Peyer's patch (tissue), 4 donors: ENCODE results near the gene NR0B2. TPM values are rescaled to one million over a fixed set of nuclear protein-coding genes. Genes with fewer than 3 reads are reported as not detected.
A peak's percentile ranks its signal among the peaks of the same experiment; 100 is the strongest.

Experiments
- DNase-seq, 3 donors: peaks; one replicate each; pipeline ENCODE4 v3.0.0-alpha.2; 2017 to 2019
- H3K27ac ChIP-seq, 4 donors: fragments of 200-600 bp; sonication (generic); one replicate each; pipeline ENCODE4 v1.5.1; 2016 to 2019
- H3K27me3 ChIP-seq, 2 donors: fragments of 200-600 bp; sonication (generic); one replicate each; pipeline ENCODE4 v1.5.1; 2019
- H3K36me3 ChIP-seq, 3 donors: fragments of 200-600 bp; sonication (generic); one replicate each; pipeline ENCODE4 v1.5.1; 2016 to 2019
- H3K4me1 ChIP-seq, 4 donors: fragments of 200-600 bp; sonication (generic); one replicate each; pipeline ENCODE4 v1.5.1; 2016 to 2019
- H3K4me3 ChIP-seq, 4 donors: fragments of 200-600 bp; sonication (generic); 1 replicate in 3 of 4; 2 replicates in 1 of 4; pipeline ENCODE4 v1.5.1; 2016 to 2019; ENCODE audit warnings: mild to moderate bottlenecking in 1 of 4
- H3K9me3 ChIP-seq, 4 donors: fragments of 200-600 bp; sonication (generic); one replicate each; pipeline ENCODE4 v1.5.1; 2016 to 2019; ENCODE audit warnings: mild to moderate bottlenecking in 1 of 4
- CTCF ChIP-seq, 6 experiments: fragments of 450-650 bp in 4 of 6; fragments of 200-600 bp in 2 of 6; sonication (generic) in 1 of 6; IDR thresholded peaks; one replicate each; pipeline ENCODE4 v1.5.1; 2017 to 2019; ENCODE audit warnings: antibody characterized with exemption in 6 of 6, mild to moderate bottlenecking in 3 of 6, moderate library complexity in 1 of 6
- POLR2A ChIP-seq, 2 donors: fragments of 450-650 bp; IDR thresholded peaks; one replicate each; pipeline ENCODE4 v1.5.1; 2017; ENCODE audit warnings: antibody characterized with exemption in 2 of 2, mild to moderate bottlenecking in 2 of 2, moderate library complexity in 2 of 2
- total RNA-seq, 4 donors: library from RNA; depleted of rRNA; stranded (reverse); fragments of >200 nt; gene quantifications; one replicate each; pipeline ENCODE4 v1.1.0, GENCODE V29; 2016

NR0B2 gene
- total RNA-seq, 4 donors from 2014 or later, result 16.2 to 46.4 (median 30.7) TPM; not detected in 1

DNA sequence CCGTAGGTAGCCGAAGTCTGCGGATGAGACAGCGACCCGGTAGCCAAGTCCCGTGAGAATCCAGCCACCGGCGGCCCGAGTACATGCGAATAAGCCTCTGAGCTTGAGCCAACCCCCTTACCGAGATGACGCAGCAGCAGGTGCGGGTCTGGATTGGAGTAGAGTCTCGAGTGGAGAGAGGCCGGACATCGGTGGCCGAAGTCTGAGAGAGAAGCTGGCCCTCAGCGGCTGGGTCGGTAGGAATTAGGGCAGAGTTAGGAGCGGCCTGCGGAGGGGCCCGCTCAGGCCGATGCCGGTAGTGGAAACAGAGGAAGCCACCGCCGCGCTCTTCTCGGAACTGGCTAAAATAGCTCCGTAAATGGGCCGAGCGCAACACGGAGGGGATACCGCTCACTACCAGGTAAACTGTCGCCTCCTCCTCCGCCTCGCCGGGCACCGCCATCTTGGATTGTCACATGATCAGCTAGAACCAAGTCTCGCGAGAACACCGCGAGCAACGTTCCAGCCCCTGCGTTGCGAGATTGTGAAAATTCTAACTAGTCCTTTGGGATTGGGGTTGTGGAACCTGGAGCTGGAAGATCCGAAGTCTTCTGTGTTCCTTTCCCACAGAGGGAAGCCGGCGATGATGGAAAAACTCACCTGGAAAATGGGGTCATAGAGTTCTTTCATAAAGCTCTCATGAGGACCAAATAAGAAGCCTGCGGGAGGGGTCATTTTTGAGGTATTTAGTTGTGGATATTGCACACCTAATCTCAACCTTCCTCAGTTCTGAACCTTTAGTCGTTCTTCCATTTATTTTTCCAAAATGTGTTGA lies 13.6 kb downstream of the NR0B2 start, which contains the start of gene GPATCH3:
Gene GPATCH3, minus strand, starts transcription at position 467 of the 814 bp plus-strand sequence. Its CDS starts 25 bp downstream, at position 442.
- Histone ChIP-seq H3K27me3 (no peaks in the 10 kb centered on the region), H3K36me3 (peaks cover 0 to 35% (median 0%) of the 10 kb centered on the region in 3 donors), H3K9me3 (no peaks in the 10 kb centered on the region), H3K4me3 (peak within 1 kb of the TSS; percentile 82 to 100 (median 88)), H3K4me1 (peaks cover 0 to 18% (median 4%) of the 10 kb centered on the region in 4 donors), H3K27ac (peak within 1 kb of the TSS; percentile 80 to 86 (median 85))
- DNase-seq, result peak; percentile 92 to 96 (median 94)
- TF ChIP-seq CTCF (IDR thresholded peaks at IDR 0.05) (peak in 1 of 6 experiments; percentile 2), POLR2A (IDR thresholded peaks at IDR 0.05) (peak; percentile 55 to 65)

DNA sequence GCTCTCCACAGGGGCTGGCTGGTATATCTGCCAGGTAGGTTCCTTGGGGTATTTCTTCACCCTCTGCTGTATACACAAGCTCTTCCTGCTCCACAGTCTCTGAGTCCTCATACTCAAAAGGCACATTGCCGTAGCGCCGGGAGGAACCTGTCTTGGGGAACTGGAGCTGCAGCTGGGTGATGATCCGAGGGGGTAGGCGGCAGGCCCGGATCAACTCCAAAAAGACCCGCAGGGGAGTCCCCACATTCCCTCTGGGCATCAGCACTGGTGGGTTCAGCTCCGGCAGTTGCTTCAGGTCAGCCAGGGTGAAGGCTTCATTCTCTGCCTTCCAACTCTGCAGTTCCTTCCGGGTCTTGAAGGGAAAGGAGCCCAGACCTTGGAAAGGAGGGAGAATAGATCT lies 16.4 kb downstream of the NR0B2 start:
- Histone ChIP-seq H3K9me3 (no peaks in the 10 kb centered on the region), H3K27ac (no peak overlapping the region), H3K36me3 (peaks cover 0 to 64% (median 0%) of the 10 kb centered on the region in 3 donors), H3K4me1 (peaks cover 0 to 18% (median 4%) of the 10 kb centered on the region in 4 donors), H3K4me3 (no peak overlapping the region), H3K27me3 (no peaks in the 10 kb centered on the region)
- no peak for DNase-seq
- no peak for TF ChIP-seq CTCF (IDR thresholded peaks at IDR 0.05)

DNA sequence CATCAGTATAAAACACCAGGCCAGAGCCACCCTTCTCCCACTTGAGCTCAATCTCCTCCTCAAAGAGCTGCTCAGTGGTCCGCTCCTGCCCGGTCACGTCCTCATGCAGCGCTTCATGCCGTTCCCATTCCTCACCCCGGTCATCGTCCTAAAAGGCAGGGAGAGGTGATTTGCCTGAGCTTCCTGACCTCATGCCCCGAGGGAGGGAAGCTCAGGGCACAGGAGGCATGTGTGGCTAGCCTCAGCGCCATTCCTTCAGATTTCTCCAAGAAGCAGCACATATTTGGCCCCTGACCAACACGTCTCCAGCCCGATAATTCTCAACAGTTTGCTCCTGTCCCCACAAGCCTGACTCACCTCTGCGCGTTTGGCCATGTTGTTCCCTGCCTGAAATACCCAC lies 19.5 kb downstream of the NR0B2 start:
- TF ChIP-seq POLR2A (IDR thresholded peaks at IDR 0.05) (no peak), CTCF (IDR thresholded peaks at IDR 0.05) (no peak)
- peaks cover 0 to 71% (median 0%) of the 10 kb centered on the region in 3 donors for H3K36me3 ChIP-seq
- no peak for DNase-seq
- peaks cover 0 to 23% (median 5%) of the 10 kb centered on the region in 4 donors for H3K4me1 ChIP-seq
- H3K9me3 ChIP-seq, result no peaks in the 10 kb centered on the region
- H3K27ac ChIP-seq, result no peak overlapping the region
- H3K27me3 ChIP-seq, result no peaks in the 10 kb centered on the region
- H3K4me3 ChIP-seq, result no peak overlapping the region

DNA sequence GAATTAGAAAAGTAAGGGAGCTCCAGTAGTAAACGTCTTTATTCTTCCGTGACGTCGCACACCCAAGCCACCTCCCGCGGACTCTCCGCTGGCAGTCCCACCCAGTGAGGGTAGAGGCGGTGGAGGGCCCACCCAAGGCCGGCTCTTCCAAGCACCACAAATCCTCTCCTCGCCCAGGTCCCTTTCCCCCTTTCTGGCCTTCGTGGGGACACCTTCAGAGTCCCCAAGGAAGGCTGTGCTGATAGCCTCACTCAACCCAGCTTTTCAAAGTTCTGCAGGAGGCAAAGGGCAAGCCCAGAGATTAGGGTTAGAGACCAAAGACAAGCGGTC lies 23.3 kb downstream of the NR0B2 start:
- no peak for DNase-seq
- H3K36me3 ChIP-seq, result peaks cover 0 to 69% (median 3%) of the 10 kb centered on the region in 3 donors

More for the DNA sequence above, 23.3 kb downstream of the NR0B2 start:
- H3K9me3 ChIP-seq, result no peaks in the 10 kb centered on the region
- H3K4me3 ChIP-seq, result peak overlapping the region; percentile 74 to 95 (median 84)
- H3K4me1 ChIP-seq, result peaks cover 0 to 24% (median 6%) of the 10 kb centered on the region in 4 donors
- no peaks in the 10 kb centered on the region for H3K27me3 ChIP-seq
- TF ChIP-seq CTCF (IDR thresholded peaks at IDR 0.05) (no peak), POLR2A (IDR thresholded peaks at IDR 0.05) (no peak)
- H3K27ac ChIP-seq, result peak overlapping the region; percentile 86 to 93 (median 90)
